ENCODE data around the gene ZBTB9.

DNA sequence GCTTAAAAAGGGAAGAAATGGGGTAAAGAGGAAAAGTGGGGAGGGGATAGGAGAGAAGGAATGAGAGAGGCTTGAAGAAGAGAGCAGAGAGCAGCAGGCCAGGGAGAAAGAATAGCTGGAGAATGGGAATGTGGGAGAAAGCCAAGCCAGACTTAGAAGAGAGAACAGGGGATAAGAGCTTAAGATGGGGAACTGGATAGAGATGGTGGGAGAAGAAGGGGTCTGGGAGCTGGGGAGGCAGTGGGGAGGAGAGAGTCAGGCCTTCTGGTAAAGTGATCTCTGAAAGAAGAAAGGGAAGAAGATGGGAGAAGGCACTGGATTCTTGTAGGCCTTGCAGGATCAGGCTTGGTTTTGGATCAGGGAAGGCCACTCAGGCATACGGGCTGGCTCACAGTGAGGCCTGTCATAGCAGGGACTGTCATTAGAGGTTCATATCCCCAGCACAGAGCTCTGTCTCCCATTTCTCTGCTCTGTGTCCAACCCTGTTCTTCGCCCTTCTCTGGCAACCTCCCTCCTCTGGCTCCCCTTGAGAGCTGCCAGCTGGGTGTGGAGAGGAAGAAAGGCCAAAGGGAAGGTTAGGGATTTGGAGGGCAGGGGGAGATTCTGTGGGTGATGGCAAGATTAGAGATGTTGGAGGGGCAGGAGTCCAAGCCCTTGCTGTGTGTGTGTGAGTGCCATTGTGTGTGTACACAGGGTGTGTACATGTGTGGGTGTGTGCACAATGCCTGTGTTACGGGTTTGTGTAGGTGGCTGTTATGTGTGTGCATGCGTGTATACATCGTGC lies 25.2 kb upstream of the ZBTB9 start:
- TF ChIP-seq, protein P1, sequence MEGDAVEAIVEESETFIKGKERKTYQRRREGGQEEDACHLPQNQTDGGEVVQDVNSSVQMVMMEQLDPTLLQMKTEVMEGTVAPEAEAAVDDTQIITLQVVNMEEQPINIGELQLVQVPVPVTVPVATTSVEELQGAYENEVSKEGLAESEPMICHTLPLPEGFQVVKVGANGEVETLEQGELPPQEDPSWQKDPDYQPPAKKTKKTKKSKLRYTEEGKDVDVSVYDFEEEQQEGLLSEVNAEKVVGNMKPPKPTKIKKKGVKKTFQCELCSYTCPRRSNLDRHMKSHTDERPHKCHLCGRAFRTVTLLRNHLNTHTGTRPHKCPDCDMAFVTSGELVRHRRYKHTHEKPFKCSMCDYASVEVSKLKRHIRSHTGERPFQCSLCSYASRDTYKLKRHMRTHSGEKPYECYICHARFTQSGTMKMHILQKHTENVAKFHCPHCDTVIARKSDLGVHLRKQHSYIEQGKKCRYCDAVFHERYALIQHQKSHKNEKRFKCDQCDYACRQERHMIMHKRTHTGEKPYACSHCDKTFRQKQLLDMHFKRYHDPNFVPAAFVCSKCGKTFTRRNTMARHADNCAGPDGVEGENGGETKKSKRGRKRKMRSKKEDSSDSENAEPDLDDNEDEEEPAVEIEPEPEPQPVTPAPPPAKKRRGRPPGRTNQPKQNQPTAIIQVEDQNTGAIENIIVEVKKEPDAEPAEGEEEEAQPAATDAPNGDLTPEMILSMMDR (IDR thresholded peaks at IDR 0.05; ENCODE audit: poor library complexity) = no peak
- TF ChIP-seq EZH2 (IDR thresholded peaks at IDR 0.05; ENCODE audit: borderline replicate concordance) = no peak
